Endothelial cell of umbilical vein (primary cell): Measurements from ENCODE around the gene SPEF1.

Experiments used
- CTCF ChIP-seq, 2 donors: IDR thresholded peaks; 1 replicate in 1 of 2; 2 replicates in 1 of 2; pipeline ENCODE4 v1.5.1; 2011; ENCODE audit warnings: low read length in 2 of 2, mild to moderate bottlenecking in 2 of 2, moderate library complexity in 2 of 2, control low read depth in 1 of 2, inconsistent platforms in 1 of 2, low read depth in 1 of 2; ENCODE audit not compliant: insufficient read depth in 1 of 2; ENCODE audit errors: extremely low read depth in 1 of 2
- EZH2 ChIP-seq: IDR thresholded peaks from 2 replicates; pipeline ENCODE4 v1.6.1; 2012; ENCODE audit warnings: borderline replicate concordance, low read depth, mild to moderate bottlenecking, moderate library complexity, low read length, inconsistent platforms; ENCODE audit not compliant: severe bottlenecking
- FOS ChIP-seq: IDR thresholded peaks from 2 replicates; pipeline ENCODE4 v1.6.1; 2011; ENCODE audit warnings: mild to moderate bottlenecking, low read length, moderate library complexity, borderline replicate concordance; ENCODE audit not compliant: insufficient read depth
- JUN ChIP-seq: IDR thresholded peaks from 2 replicates; pipeline ENCODE4 v1.6.1; 2011; ENCODE audit warnings: borderline replicate concordance, low read depth; ENCODE audit not compliant: insufficient read length, insufficient read depth
- MYC ChIP-seq: IDR thresholded peaks from one replicate; pipeline ENCODE4 v1.6.1; 2011; ENCODE audit warnings: mild to moderate bottlenecking, low read depth, low read length
- POLR2A ChIP-seq: IDR thresholded peaks from 2 replicates; pipeline ENCODE4 v1.6.1; 2012; ENCODE audit warnings: low read depth, mild to moderate bottlenecking, control low read depth, low read length

- TF ChIP-seq EZH2 (no peak), CTCF (IDR thresholded peaks at IDR 0.05; ENCODE audit: extremely low read depth in 1 of 2, insufficient read depth in 1 of 2, low read depth in 1 of 2, low read length in 2 of 2) (no peak), POLR2A (peak; percentile 13), JUN (no peak), MYC (no peak), FOS (no peak)
Measured at GRCh38 chr20:3784216-3784853, 3.1 kb upstream of the SPEF1 start.
